HCT116 (cell line): Measurements from ENCODE around the gene ADA. TPM values are rescaled to one million over a fixed set of nuclear protein-coding genes. Genes with fewer than 3 reads are reported as not detected.

Experiments
- ATAC-seq: fragments of 200-7000 bp; cut with Tn5 transposase; 2 replicates; pipeline ENCODE4 v1.9.1; 2020; ENCODE audit warnings: mild to moderate bottlenecking, moderate library complexity
- BruUV-seq: library from RNA; stranded (reverse); fragments of 400-500 nt; replicated peaks from 2 replicates; lab custom pipeline; 2021; lab: Mats Ljungman, UMichigan
- CTCF ChIA-PET: fragments of 300-600 bp; sonication (Branson Sonifier 250); formaldehyde crosslinking; loops from one replicate; lab custom pipeline; 2021; ENCODE audit warnings: antibody characterized with exemption; lab: Charles Lee
- POLR2A ChIA-PET: fragments of 300-600, 350-600 bp; sonication (Branson Sonifier 250); formaldehyde crosslinking; loops from one replicate; lab custom pipeline; 2021; ENCODE audit warnings: antibody characterized with exemption; lab: Charles Lee
- RAD21 ChIA-PET, 2 experiments: fragments of 300-600 bp; sonication (Branson Sonifier 250); formaldehyde crosslinking; loops; one replicate each; lab custom pipeline; 2023; ENCODE audit warnings: low total read pairs in 2 of 2; ENCODE audit not compliant: uncharacterized antibody in 2 of 2, unreplicated experiment in 2 of 2, low non-redundant PET in 1 of 2; lab: Charles Lee
- DNase-seq: peaks from one replicate; pipeline ENCODE4 v3.0.0-alpha.2; 2010; ENCODE audit warnings: low read depth, low spot score
- H2AFZ ChIP-seq: fragments of 200-600 bp; shearing (Covaris generic), sonication (generic); 2 replicates; pipeline ENCODE4 v1.6.1; 2017; ENCODE audit warnings: low read depth, mixed run types, mixed read lengths, antibody characterized with exemption, low read length; ENCODE audit not compliant: poor library complexity, severe bottlenecking
- H3K27ac ChIP-seq: 2 replicates; pipeline ENCODE4 v1.5.1; 2012; ENCODE audit warnings: low read depth, low read length
- H3K27me3 ChIP-seq: fragments of 200-600 bp; sonication (generic); 2 replicates; pipeline ENCODE4 v1.6.1; 2016; ENCODE audit warnings: mixed run types, low read length, mixed read lengths; ENCODE audit not compliant: insufficient read depth
- H3K36me3 ChIP-seq, 2 experiments: fragments of 200-500 bp in 1 of 2; fragments of 200-600 bp in 1 of 2; sonication (Bioruptor generic) in 1 of 2; sonication (generic) in 1 of 2; 2 replicates each; pipeline versions ENCODE4 v1.5.1 to v1.6.1; 2014 to 2016; ENCODE audit warnings: low read length in 2 of 2, inconsistent platforms in 1 of 2, mixed read lengths in 1 of 2, mixed run types in 1 of 2; ENCODE audit not compliant: insufficient read depth in 2 of 2, control insufficient read depth in 1 of 2
- H3K4me1 ChIP-seq, 2 experiments: fragments of 200-600 bp in 1 of 2; sonication (generic) in 1 of 2; 2 replicates each; pipeline versions ENCODE4 v1.5.1 to v1.6.1; 2012 to 2017; ENCODE audit warnings: low read length in 2 of 2, inconsistent platforms in 1 of 2, mild to moderate bottlenecking in 1 of 2, mixed read lengths in 1 of 2, mixed run types in 1 of 2, moderate library complexity in 1 of 2; ENCODE audit not compliant: insufficient read depth in 2 of 2, control insufficient read depth in 1 of 2
- H3K4me2 ChIP-seq: fragments of 200-600 bp; sonication (generic); 2 replicates; pipeline ENCODE4 v1.6.1; 2017; ENCODE audit warnings: mixed run types, low read length, mixed read lengths
- H3K4me3 ChIP-seq, 2 experiments: fragments of 200-600 bp in 1 of 2; sonication (generic) in 1 of 2; replicated peaks in 1 of 2; 2 replicates each; pipeline ENCODE4 v1.5.1; 2011 to 2016; ENCODE audit warnings: low read length in 2 of 2, control low read depth in 1 of 2, low read depth in 1 of 2, mild to moderate bottlenecking in 1 of 2, mixed read lengths in 1 of 2, mixed run types in 1 of 2
- H3K79me2 ChIP-seq: fragments of 200-600 bp; sonication (generic); 2 replicates; pipeline ENCODE4 v1.6.1; 2017; ENCODE audit warnings: mild to moderate bottlenecking, mixed run types, low read length, moderate library complexity, mixed read lengths; ENCODE audit not compliant: insufficient read depth
- H3K9ac ChIP-seq: fragments of 200-600 bp; sonication (generic); 2 replicates; pipeline ENCODE4 v1.6.1; 2016; ENCODE audit warnings: low read length, mixed read lengths
- H3K9me2 ChIP-seq: fragments of 200-600 bp; sonication (generic), shearing (Covaris generic); 2 replicates; pipeline ENCODE4 v1.6.1; 2017; ENCODE audit warnings: mixed run types, mild to moderate bottlenecking, moderate library complexity; ENCODE audit not compliant: insufficient read depth
- H3K9me3 ChIP-seq, 2 experiments: fragments of 200-500 bp in 1 of 2; fragments of 200-600 bp in 1 of 2; sonication (Bioruptor generic) in 1 of 2; sonication (generic) in 1 of 2; 2 replicates each; pipeline ENCODE4 v1.6.1; 2014 to 2017; ENCODE audit warnings: low read length in 2 of 2, mixed read lengths in 2 of 2, inconsistent platforms in 1 of 2, low read depth in 1 of 2, mild to moderate bottlenecking in 1 of 2, mixed run types in 1 of 2, moderate library complexity in 1 of 2; ENCODE audit not compliant: control insufficient read depth in 1 of 2, insufficient read depth in 1 of 2
- H4K20me1 ChIP-seq: fragments of 200-600 bp; sonication (generic), shearing (Covaris generic); 2 replicates; pipeline ENCODE4 v1.6.1; 2017; ENCODE audit warnings: mixed run types, mild to moderate bottlenecking, moderate library complexity; ENCODE audit not compliant: insufficient read depth
- CBX3 ChIP-seq: IDR thresholded peaks from 2 replicates; pipeline ENCODE4 v1.6.1; 2012; ENCODE audit warnings: low read depth
- CEBPB ChIP-seq: IDR thresholded peaks from 2 replicates; pipeline ENCODE4 v1.6.1; 2012; ENCODE audit warnings: low read depth
- EGR1 ChIP-seq: IDR thresholded peaks from 2 replicates; pipeline ENCODE4 v1.6.1; 2012; ENCODE audit warnings: low read depth
- ELF1 ChIP-seq: IDR thresholded peaks from 2 replicates; pipeline ENCODE4 v1.6.1; 2012; ENCODE audit warnings: low read depth, borderline replicate concordance
- EZH2phosphoT487 ChIP-seq: fragments of 200-600 bp; IDR thresholded peaks from 2 replicates; pipeline ENCODE4 v1.6.1; 2018; ENCODE audit warnings: antibody characterized with exemption, borderline replicate concordance
- FOSL1 ChIP-seq: IDR thresholded peaks from 2 replicates; pipeline ENCODE4 v1.6.1; 2012; ENCODE audit warnings: low read depth
- JUND ChIP-seq: IDR thresholded peaks from 2 replicates; pipeline ENCODE4 v1.6.1; 2012
- POLR2A ChIP-seq: IDR thresholded peaks from 2 replicates; pipeline ENCODE4 v1.7.0; 2011; ENCODE audit warnings: borderline replicate concordance; ENCODE audit not compliant: insufficient read depth, insufficient read length; ENCODE audit errors: extremely low read depth
- POLR2AphosphoS5 ChIP-seq: IDR thresholded peaks from 2 replicates; pipeline ENCODE4 v1.6.1; 2011; ENCODE audit warnings: mild to moderate bottlenecking, low read depth, low read length, moderate library complexity
- RAD21 ChIP-seq: IDR thresholded peaks from 2 replicates; pipeline ENCODE4 v1.6.1; 2012; ENCODE audit warnings: low read depth, mild to moderate bottlenecking
- SIN3A ChIP-seq: IDR thresholded peaks from 2 replicates; pipeline ENCODE4 v1.6.1; 2012; ENCODE audit warnings: low read depth
- SP1 ChIP-seq: IDR thresholded peaks from 2 replicates; pipeline ENCODE4 v1.6.1; 2012; ENCODE audit warnings: low read depth
- SRF ChIP-seq: IDR thresholded peaks from 2 replicates; pipeline ENCODE4 v1.6.1; 2012; ENCODE audit warnings: low read depth
- TCF7L2 ChIP-seq: IDR thresholded peaks from 2 replicates; pipeline ENCODE4 v1.7.0; 2011; ENCODE audit warnings: borderline replicate concordance, inconsistent platforms; ENCODE audit not compliant: insufficient read depth, insufficient read length; ENCODE audit errors: extremely low read depth
- YY1 ChIP-seq: IDR thresholded peaks from 2 replicates; pipeline ENCODE4 v1.6.1; 2011; ENCODE audit warnings: low read length, low read depth, moderate library complexity, mild to moderate bottlenecking; ENCODE audit not compliant: insufficient replicate concordance; ENCODE audit errors: extremely low read depth
- ZFX ChIP-seq: fragments of 450-650 bp; IDR thresholded peaks from 2 replicates; pipeline ENCODE4 v1.6.1; 2017
- ZNF274 ChIP-seq: fragments of 200-500 bp; sonication (Bioruptor generic); IDR thresholded peaks from 2 replicates; pipeline ENCODE4 v1.6.1; 2014; ENCODE audit warnings: mild to moderate bottlenecking, low read depth, low read length, inconsistent platforms
- intact Hi-C: fragments of 100-400 bp; cut with micrococcal nuclease; formaldehyde crosslinking; loops from 2 replicates; pipeline ENCODE4 v1.10.0; 2022
- total RNA-seq: library from RNA; stranded (reverse); gene quantifications from one replicate; pipeline ENCODE4 v1.2.1, GENCODE V29; 2021; ENCODE audit not compliant: unreplicated experiment
- TF ChIP-seq, protein P1 (sequence below): IDR thresholded peaks from 2 replicates; pipeline ENCODE4 v1.6.1; 2011; ENCODE audit warnings: mild to moderate bottlenecking, low read length, moderate library complexity; ENCODE audit not compliant: insufficient replicate concordance; ENCODE audit errors: extremely low read depth
- TF ChIP-seq, protein P2 (sequence below): IDR thresholded peaks from 2 replicates; pipeline ENCODE4 v1.6.1; 2012; ENCODE audit warnings: low read depth
- TF ChIP-seq, protein P3 (sequence below): IDR thresholded peaks from 2 replicates; pipeline ENCODE4 v1.6.1; 2012
- TF ChIP-seq, protein P4 (sequence below): IDR thresholded peaks from 2 replicates; pipeline ENCODE4 v1.6.1; 2012

Gene ADA
- total RNA-seq, 1 experiment from 2014 or later: 25.9 TPM

DNA sequence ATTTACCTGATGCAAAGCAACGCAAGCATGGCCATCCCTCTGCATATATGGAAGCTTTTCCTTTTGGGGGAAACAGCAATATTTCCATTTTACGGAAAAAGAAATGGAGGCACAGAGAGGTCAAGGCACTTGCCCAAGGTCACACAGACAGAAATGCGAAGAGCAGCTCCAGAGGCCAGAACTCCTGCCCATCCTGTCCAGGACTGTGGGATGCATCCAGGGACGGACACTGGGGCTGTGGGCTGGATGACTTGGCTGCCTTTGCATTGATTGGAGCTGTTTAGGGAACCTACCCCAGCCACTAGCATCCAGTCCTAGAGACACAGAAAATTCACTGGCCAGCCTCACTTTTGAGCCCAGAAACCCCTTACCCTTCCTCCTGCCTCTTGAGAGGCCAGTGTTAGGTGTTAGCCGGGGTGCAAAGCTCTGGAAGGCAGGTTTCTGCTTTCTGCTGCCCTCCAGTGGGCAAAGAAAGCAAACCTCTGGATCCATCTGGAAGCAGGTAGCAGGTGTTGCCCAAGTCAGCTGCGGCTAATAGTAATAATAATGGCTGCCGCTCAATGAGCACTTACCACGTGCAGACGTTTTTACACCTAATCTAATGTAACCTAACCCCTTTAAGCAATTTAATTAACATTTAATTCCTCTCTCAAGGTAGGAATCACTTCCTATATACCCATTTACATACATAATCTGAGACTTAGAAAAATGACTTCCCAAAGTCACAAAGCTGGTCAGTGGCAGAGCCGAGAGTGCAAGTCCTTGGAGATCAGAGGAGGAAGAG, 32.0 kb upstream of the ADA start:
- RAD21 ChIA-PET: interaction anchor here (1.0 to 4.6 kb wide), 4 partner anchors 47 to 64 kb away, joined by 3 to 27 read pairs (median 6); no protein-coding TSS in a partner anchor
- peak overlapping the region; percentile 63 for H2AFZ ChIP-seq
- no peak overlapping the region for H3K4me3 ChIP-seq
- H3K4me1 ChIP-seq: peaks cover 3 to 22% of the 10 kb centered on the region in 2 experiments
- BruUV-seq: no TSS peak
- peak overlapping the region; percentile 43 for H3K4me2 ChIP-seq
- no peaks in the 10 kb centered on the region for H3K27me3 ChIP-seq
- DNase-seq: peak; percentile 59
- H3K9me2 ChIP-seq: no peaks in the 10 kb centered on the region
- intact Hi-C loops: loop anchor here (2.0 kb wide), 1 partner anchor 469 kb away; no protein-coding TSS in a partner anchor
- H3K79me2 ChIP-seq: no peaks in the 10 kb centered on the region
- CTCF ChIA-PET: interaction anchor here (0.6 to 7.5 kb wide), 21 partner anchors 8 to 618 kb away, joined by 3 to 160 read pairs (median 4); partner anchors contain the start of gene ADA
- POLR2A ChIA-PET: interaction anchor here (1.0 kb wide), 1 partner anchor 48 kb away, joined by 3 read pairs; no protein-coding TSS in a partner anchor
- H3K27ac ChIP-seq: no peak overlapping the region
- no peaks in the 10 kb centered on the region for H3K36me3 ChIP-seq
- H4K20me1 ChIP-seq: no peaks in the 10 kb centered on the region
- ATAC-seq: peak; percentile 91
- no peak overlapping the region for H3K9ac ChIP-seq
- no peaks in the 10 kb centered on the region for H3K9me3 ChIP-seq
- TF ChIP-seq, protein P1, sequence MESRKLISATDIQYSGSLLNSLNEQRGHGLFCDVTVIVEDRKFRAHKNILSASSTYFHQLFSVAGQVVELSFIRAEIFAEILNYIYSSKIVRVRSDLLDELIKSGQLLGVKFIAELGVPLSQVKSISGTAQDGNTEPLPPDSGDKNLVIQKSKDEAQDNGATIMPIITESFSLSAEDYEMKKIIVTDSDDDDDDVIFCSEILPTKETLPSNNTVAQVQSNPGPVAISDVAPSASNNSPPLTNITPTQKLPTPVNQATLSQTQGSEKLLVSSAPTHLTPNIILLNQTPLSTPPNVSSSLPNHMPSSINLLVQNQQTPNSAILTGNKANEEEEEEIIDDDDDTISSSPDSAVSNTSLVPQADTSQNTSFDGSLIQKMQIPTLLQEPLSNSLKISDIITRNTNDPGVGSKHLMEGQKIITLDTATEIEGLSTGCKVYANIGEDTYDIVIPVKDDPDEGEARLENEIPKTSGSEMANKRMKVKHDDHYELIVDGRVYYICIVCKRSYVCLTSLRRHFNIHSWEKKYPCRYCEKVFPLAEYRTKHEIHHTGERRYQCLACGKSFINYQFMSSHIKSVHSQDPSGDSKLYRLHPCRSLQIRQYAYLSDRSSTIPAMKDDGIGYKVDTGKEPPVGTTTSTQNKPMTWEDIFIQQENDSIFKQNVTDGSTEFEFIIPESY: no peak
- TF ChIP-seq SRF (no peak), JUND (no peak), ZNF274 (no peak), YY1 (peak; percentile 85), ELF1 (no peak; the same call in 1 of the 2 replicates), POLR2A (no peak), SIN3A (no peak), POLR2AphosphoS5 (no peak), RAD21 (peak; percentile 79), CBX3 (no peak; the same call in 1 of the 2 replicates), FOSL1 (no peak), EZH2phosphoT487 (no peak), ZFX (no peak), CEBPB (peak; percentile 68; the same call in 1 of the 2 replicates), SP1 (no peak), EGR1 (no peak), TCF7L2 (no peak)
- TF ChIP-seq, protein P2, sequence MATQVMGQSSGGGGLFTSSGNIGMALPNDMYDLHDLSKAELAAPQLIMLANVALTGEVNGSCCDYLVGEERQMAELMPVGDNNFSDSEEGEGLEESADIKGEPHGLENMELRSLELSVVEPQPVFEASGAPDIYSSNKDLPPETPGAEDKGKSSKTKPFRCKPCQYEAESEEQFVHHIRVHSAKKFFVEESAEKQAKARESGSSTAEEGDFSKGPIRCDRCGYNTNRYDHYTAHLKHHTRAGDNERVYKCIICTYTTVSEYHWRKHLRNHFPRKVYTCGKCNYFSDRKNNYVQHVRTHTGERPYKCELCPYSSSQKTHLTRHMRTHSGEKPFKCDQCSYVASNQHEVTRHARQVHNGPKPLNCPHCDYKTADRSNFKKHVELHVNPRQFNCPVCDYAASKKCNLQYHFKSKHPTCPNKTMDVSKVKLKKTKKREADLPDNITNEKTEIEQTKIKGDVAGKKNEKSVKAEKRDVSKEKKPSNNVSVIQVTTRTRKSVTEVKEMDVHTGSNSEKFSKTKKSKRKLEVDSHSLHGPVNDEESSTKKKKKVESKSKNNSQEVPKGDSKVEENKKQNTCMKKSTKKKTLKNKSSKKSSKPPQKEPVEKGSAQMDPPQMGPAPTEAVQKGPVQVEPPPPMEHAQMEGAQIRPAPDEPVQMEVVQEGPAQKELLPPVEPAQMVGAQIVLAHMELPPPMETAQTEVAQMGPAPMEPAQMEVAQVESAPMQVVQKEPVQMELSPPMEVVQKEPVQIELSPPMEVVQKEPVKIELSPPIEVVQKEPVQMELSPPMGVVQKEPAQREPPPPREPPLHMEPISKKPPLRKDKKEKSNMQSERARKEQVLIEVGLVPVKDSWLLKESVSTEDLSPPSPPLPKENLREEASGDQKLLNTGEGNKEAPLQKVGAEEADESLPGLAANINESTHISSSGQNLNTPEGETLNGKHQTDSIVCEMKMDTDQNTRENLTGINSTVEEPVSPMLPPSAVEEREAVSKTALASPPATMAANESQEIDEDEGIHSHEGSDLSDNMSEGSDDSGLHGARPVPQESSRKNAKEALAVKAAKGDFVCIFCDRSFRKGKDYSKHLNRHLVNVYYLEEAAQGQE: no peak
- TF ChIP-seq, protein P3, sequence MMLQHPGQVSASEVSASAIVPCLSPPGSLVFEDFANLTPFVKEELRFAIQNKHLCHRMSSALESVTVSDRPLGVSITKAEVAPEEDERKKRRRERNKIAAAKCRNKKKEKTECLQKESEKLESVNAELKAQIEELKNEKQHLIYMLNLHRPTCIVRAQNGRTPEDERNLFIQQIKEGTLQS: no peak
- TF ChIP-seq, protein P4, sequence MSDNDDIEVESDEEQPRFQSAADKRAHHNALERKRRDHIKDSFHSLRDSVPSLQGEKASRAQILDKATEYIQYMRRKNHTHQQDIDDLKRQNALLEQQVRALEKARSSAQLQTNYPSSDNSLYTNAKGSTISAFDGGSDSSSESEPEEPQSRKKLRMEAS: peak; percentile 71; the same call in 1 of the 2 replicates
